ENCODE results near the gene ATP8B4. TPM values are rescaled to one million over a fixed set of nuclear protein-coding genes. Genes with fewer than 3 reads are reported as not detected.
A peak's percentile ranks its signal among the peaks of the same experiment; 100 is the strongest.
"Not testable (repeated sequence)": the region's sequence is repeated elsewhere in the genome, so short reads cannot be mapped to it uniquely, and the experiment has no call there.

The ATP8B4 gene
- polyA plus RNA-seq, 3 donors: 2.3 to 3.6 (median 2.6) TPM

GRCh38 chr15:50112488-50113186 lies 6.4 kb downstream of the ATP8B4 start:
- DNase-seq: no peak

GRCh38 chr15:50110285-50110684 lies 8.7 kb downstream of the ATP8B4 start:
- no peak for DNase-seq

GRCh38 chr15:50109076-50109987 lies 9.7 kb downstream of the ATP8B4 start:
- DNase-seq: peak; percentile 17

- no peak for DNase-seq
Observed at GRCh38 chr15:50108461-50108860, 10.6 kb downstream of the ATP8B4 start.

GRCh38 chr15:50107591-50108408 lies 11.2 kb downstream of the ATP8B4 start:
- DNase-seq: no peak

GRCh38 chr15:50107157-50107556 lies 11.9 kb downstream of the ATP8B4 start:
- no peak for DNase-seq

- no peak for DNase-seq
Observed at GRCh38 chr15:50106457-50106856, 12.6 kb downstream of the ATP8B4 start.

GRCh38 chr15:50100486-50100885 lies 18.5 kb downstream of the ATP8B4 start:
- DNase-seq: no peak

GRCh38 chr15:50098545-50098944 lies 20.5 kb downstream of the ATP8B4 start:
- DNase-seq: no peak

- no peak for DNase-seq
Observed at GRCh38 chr15:50095938-50096821, 22.9 kb downstream of the ATP8B4 start.

GRCh38 chr15:50089386-50089785 lies 29.6 kb downstream of the ATP8B4 start:
- DNase-seq: not testable (repeated sequence)

GRCh38 chr15:50084932-50085331 lies 34.1 kb downstream of the ATP8B4 start:
- no peak for DNase-seq

- DNase-seq: no peak
Observed at GRCh38 chr15:50083424-50084025, 35.5 kb downstream of the ATP8B4 start.

GRCh38 chr15:50082066-50082465 lies 37.0 kb downstream of the ATP8B4 start:
- DNase-seq: no peak

- DNase-seq: no peak
Observed at GRCh38 chr15:50077651-50078050, 41.4 kb downstream of the ATP8B4 start.

- DNase-seq: no peak
Observed at GRCh38 chr15:50077176-50077575, 41.9 kb downstream of the ATP8B4 start.

GRCh38 chr15:50075319-50075718 lies 43.7 kb downstream of the ATP8B4 start:
- no peak for DNase-seq

GRCh38 chr15:50071551-50072258 lies 47.3 kb downstream of the ATP8B4 start:
- DNase-seq: no peak

GRCh38 chr15:50068016-50068415 lies 51.0 kb downstream of the ATP8B4 start:
- DNase-seq: no peak

- DNase-seq: no peak
Observed at GRCh38 chr15:50067254-50067653, 51.8 kb downstream of the ATP8B4 start.
